ENCODE data around the gene SNTG2. TPM values are rescaled to one million over a fixed set of nuclear protein-coding genes. Genes with fewer than 3 reads are reported as not detected.

Gene SNTG2
- total RNA-seq, 2 experiments from 2014 or later: 2.9 to 3.5 TPM

DNA sequence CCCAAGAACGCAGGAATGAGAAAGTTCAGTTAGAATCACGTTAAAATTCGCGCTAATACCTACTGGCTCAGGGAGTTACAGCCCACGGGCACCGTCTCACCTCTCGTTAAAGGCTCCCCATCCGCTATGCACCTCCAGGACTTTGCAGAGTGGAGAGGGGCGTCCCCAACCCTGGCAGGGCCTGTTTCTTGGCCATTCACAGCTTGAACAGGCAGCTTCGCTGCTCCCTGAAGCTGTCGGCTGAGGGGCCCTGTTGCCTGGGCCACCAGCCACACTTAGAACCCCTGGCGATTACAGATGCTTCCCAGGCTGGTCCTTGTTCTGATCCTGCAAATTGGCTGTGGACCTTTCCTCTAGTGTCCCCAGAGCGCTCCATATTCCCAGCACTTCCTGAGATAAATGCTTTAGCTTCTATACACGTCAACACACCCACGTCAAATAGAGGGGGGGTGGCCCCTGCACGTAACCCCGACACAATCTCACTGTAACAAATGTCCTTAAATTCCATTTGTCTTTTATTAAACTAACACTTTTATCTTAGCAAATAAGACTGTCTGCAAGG is 16.8 kb upstream of the SNTG2 start:
- no peaks in the 10 kb centered on the region for H3K27me3 Mint-ChIP-seq
- no peak overlapping the region for H3K4me3 Mint-ChIP-seq
- DNase-seq (no peak), ATAC-seq (ENCODE audit: low read depth) (no peak)
- no peaks in the 10 kb centered on the region for H3K9me3 Mint-ChIP-seq
- no peaks in the 10 kb centered on the region for H3K4me1 Mint-ChIP-seq
- no peaks in the 10 kb centered on the region for H3K36me3 Mint-ChIP-seq
- H3K27ac Mint-ChIP-seq: no peak overlapping the region
- POLR2A ChIA-PET: no interaction called here

DNA sequence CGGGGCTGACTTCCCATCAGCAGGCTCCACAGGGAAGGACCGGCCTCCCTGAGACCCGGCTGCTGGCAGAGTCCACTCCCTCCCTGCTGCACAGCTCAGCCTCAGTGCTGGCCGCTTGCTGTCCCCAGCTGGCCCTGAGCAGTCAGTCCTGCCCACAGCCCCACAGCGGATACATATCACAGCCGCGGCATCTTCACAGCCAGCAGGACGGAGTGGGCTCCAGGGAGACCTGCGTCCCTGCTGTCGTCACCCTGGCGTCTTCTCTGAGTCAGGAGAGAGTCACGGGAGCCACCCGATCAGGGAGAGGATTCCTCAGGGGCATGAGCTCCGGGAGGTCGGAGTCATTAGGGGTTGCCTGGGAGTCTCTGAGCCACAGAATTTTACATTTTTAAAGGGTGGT is 13.1 kb upstream of the SNTG2 start:
- Mint-ChIP-seq H3K4me3 (no peak overlapping the region), H3K36me3 (no peaks in the 10 kb centered on the region), H3K27me3 (peaks cover 3% of the 10 kb centered on the region), H3K4me1 (no peaks in the 10 kb centered on the region), H3K9me3 (no peaks in the 10 kb centered on the region), H3K27ac (no peak overlapping the region)
- POLR2A ChIA-PET: no interaction called here
- ATAC-seq (ENCODE audit: low read depth) (no peak), DNase-seq (no peak)

DNA sequence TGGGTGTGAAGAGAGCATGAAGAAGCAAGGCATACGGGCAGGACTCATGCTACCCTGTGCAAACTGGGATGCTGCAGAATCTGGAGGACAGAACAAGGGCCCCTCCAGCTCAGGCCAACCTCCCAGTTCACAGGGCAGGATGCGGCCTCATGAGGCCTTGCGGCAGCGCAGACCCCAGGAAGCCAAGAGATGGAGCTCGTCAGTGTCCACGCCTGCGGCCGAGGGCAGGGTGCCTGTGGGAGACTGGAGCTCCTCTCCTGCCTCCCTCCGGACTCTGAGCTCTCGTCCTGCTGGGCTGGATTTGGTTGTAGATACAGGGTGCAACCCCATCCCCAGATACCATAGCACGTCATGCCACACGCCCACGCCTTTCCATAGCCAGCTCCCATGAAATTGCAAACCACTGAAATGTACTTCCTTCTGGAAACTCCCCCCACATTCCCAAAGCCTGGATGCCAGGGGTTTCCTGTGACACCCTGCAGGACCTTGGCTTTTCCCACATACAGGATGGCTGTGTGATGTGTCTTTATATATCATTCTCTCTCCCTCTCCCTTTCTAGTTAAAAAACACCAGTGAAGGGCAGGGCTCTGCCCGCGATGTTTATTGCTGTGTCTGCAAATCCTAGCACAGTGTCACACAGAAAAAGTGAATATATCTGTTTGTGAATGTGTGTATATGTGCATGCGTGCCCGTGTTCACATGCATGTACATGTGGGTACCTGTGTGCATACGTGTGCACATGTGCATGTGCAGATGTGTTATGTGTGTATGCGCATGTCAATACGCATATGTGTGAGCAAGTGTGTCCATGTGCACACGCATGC is 12.3 kb upstream of the SNTG2 start:
- POLR2A ChIA-PET: no interaction called here
- H3K27me3 Mint-ChIP-seq: peaks cover 3% of the 10 kb centered on the region
- no peaks in the 10 kb centered on the region for H3K4me1 Mint-ChIP-seq
- H3K27ac Mint-ChIP-seq: no peak overlapping the region
- no peaks in the 10 kb centered on the region for H3K9me3 Mint-ChIP-seq
- H3K36me3 Mint-ChIP-seq: no peaks in the 10 kb centered on the region
- DNase-seq (no peak), ATAC-seq (ENCODE audit: low read depth) (no peak)
- no peak overlapping the region for H3K4me3 Mint-ChIP-seq

- ATAC-seq (ENCODE audit: low read depth) (no peak), DNase-seq (no peak)
- Mint-ChIP-seq H3K9me3 (peaks cover 4% of the 10 kb centered on the region), H3K4me3 (no peak overlapping the region), H3K27me3 (peaks cover 3% of the 10 kb centered on the region), H3K4me1 (peaks cover 4% of the 10 kb centered on the region), H3K36me3 (peaks cover 5% of the 10 kb centered on the region), H3K27ac (no peak overlapping the region)
- POLR2A ChIA-PET: no interaction called here
These were observed 10.6 kb upstream of the SNTG2 start for GRCh38 chr2:939936-940601.

GRCh38 chr2:941871-942270 is 8.8 kb upstream of the SNTG2 start:
- Mint-ChIP-seq H3K4me1 (peaks cover 19% of the 10 kb centered on the region), H3K27ac (no peak overlapping the region), H3K36me3 (peaks cover 8% of the 10 kb centered on the region), H3K27me3 (peaks cover 3% of the 10 kb centered on the region), H3K9me3 (peaks cover 4% of the 10 kb centered on the region), H3K4me3 (no peak overlapping the region)
- POLR2A ChIA-PET: no interaction called here
- no peak for ATAC-seq (ENCODE audit: low read depth)
- DNase-seq: no peak

DNA sequence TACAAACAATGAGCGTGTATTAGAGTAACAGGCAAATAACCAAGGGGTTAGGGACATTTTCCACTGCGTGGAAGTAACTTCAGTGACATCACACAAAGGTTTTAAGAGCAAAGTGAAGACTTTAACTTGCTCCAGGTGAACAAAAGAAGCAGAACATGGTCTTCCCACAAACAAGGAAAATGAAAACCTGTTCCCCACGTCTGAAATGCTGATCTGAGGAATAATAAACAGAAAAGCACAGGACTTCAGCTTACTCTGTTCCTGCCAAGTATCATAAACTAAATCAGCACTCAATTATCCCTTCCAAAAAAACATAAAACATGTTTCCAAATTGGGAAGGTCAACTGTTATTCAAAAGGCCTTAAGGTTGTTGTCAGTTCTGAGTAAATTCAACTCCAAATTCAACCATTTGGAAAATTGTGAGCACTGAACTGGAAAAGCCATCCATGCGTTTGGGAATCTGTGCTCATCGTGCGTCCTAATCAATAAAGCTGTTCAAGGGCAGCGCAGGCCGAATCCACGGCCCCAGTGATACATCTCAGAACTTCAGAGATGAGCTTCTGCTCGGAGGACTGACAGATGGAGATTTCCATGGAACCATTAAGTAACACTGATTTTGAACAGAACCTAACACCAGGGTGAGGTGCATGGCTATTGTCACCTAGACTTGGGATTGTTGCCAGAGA is 7.7 kb upstream of the SNTG2 start:
- Mint-ChIP-seq H3K9me3 (peaks cover 4% of the 10 kb centered on the region), H3K27me3 (peaks cover 3% of the 10 kb centered on the region), H3K4me1 (peaks cover 23% of the 10 kb centered on the region), H3K27ac (no peak overlapping the region), H3K4me3 (no peak overlapping the region), H3K36me3 (peaks cover 8% of the 10 kb centered on the region)
- POLR2A ChIA-PET: no interaction called here
- DNase-seq: no peak
- ATAC-seq (ENCODE audit: low read depth): no peak

DNA sequence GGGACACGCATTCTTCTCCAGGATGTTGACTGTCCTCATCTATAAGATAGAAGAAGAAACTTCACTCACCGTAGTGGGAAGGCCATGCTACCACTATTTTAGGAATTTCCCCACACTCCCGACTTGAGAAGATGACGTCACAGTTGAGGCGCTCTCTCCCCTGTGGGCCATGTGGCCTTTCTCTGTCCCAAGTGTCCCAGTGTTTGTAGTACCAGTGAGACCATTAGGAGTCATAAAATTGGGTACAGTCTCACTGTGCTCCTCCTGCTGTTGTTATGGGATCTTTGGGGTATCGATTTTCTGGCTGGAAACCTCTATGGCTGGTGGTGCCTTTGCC is 7.2 kb upstream of the SNTG2 start:
- no peak for ATAC-seq (ENCODE audit: low read depth)
- POLR2A ChIA-PET: no interaction called here

DNA sequence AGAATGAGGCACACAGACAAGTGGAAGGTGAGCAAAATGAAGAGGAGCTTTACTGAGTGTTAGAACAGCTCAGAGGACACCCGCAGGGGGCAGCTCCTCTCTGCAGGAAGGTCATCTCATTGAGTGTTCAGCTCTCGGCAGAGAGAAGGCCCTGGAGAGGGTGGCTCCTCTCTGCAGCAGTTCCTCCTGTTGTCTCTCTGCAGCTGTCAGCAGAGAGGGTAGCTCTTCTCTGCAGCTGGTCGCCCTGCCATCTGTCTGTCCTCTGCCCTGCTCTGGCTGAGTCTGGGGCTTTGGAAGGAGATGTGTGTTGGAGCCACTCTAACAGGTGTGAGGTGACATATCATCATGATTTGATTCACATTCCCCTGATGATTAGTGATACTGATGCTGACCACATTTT is 6.8 kb upstream of the SNTG2 start:
- Mint-ChIP-seq H3K27ac (no peak overlapping the region), H3K36me3 (peaks cover 8% of the 10 kb centered on the region), H3K27me3 (peaks cover 3% of the 10 kb centered on the region), H3K4me3 (no peak overlapping the region), H3K9me3 (peaks cover 4% of the 10 kb centered on the region), H3K4me1 (peaks cover 23% of the 10 kb centered on the region)
- DNase-seq: no peak
- ATAC-seq (ENCODE audit: low read depth): no peak
- POLR2A ChIA-PET: no interaction called here

More for the DNA sequence above, 7.2 kb upstream of the SNTG2 start:
- Mint-ChIP-seq H3K4me1 (peaks cover 23% of the 10 kb centered on the region), H3K4me3 (no peak overlapping the region), H3K36me3 (peaks cover 8% of the 10 kb centered on the region), H3K27me3 (peaks cover 3% of the 10 kb centered on the region), H3K27ac (no peak overlapping the region), H3K9me3 (peaks cover 4% of the 10 kb centered on the region)
- DNase-seq: no peak

DNA sequence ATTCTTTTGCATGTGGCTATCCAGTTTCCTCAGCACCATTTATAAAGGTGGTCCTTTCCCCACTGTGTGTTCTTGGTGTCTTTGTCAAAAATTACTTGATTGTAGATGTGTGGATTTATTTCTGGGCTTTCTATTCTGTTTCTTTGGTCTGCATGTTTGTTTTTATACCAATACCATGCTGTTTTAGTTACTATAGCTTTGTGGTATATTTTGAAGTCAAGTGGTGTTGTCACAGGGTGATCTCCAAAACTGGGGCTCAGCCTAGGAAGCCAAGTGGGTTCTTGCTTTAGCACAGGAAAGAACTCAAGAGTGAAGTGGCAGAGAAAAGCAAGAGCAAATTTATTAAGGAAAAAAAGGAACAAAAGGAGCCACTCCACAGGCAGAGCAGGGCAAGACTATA is 6.0 kb upstream of the SNTG2 start:
- Mint-ChIP-seq H3K4me1 (peaks cover 28% of the 10 kb centered on the region), H3K36me3 (peaks cover 8% of the 10 kb centered on the region), H3K4me3 (peak overlapping the region; percentile 12), H3K9me3 (peaks cover 4% of the 10 kb centered on the region), H3K27me3 (no peaks in the 10 kb centered on the region), H3K27ac (peak overlapping the region; percentile 40)
- ATAC-seq (ENCODE audit: low read depth): no peak
- no peak for DNase-seq
- POLR2A ChIA-PET: interaction anchor here (0.9 kb wide), 1 partner anchor 41 kb away, joined by 3 read pairs; no protein-coding TSS in a partner anchor

GRCh38 chr2:945104-945503 is 5.5 kb upstream of the SNTG2 start:
- no peak overlapping the region for H3K27ac Mint-ChIP-seq
- H3K27me3 Mint-ChIP-seq: no peaks in the 10 kb centered on the region
- POLR2A ChIA-PET: interaction anchor here (0.9 kb wide), 1 partner anchor 40 kb away, joined by 3 read pairs; no protein-coding TSS in a partner anchor
- H3K4me3 Mint-ChIP-seq: peak overlapping the region; percentile 54
- H3K4me1 Mint-ChIP-seq: peaks cover 29% of the 10 kb centered on the region
- H3K36me3 Mint-ChIP-seq: peaks cover 8% of the 10 kb centered on the region
- DNase-seq (no peak), ATAC-seq (ENCODE audit: low read depth) (no peak)
- peaks cover 4% of the 10 kb centered on the region for H3K9me3 Mint-ChIP-seq

DNA sequence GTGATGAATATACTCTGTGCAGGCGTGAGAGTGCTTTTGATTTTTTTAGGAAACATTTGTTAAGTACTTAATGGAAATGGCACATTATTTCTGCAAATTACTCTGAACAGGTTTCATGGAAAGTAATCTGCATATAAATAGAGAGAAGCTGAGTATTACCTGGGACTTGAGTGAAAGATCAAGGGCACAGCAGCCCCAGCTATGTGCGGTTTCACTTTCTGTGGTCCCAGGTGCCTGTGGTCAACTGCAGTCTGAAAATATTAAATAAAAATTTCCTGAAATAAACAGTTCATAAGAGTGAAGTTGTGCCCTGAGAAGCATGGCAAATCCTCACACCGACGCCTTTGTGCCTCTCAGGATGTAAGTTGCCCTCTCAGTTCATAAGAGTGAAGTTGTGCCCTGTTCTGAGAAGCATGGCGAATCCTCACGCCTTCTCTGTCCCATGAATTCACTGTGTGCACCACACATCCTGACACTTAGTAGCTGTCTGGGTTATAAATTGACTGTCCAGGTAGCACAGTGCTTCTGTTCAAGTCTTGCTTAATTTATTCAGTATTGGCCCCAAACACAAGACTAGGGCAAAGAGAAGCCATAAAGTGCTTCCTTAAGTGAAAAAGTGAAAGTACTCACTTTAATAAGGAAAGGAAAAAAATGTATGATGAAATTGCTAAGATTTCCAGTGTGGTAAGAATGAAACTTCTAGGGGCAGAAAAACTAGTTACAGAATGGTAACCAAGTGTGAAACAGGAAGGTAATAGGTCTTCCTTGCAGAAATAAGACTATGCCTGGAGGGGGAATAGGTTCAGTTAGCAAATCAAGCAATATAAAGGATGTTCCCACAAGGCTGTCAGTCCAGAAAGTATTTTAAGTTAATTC is 4.3 kb upstream of the SNTG2 start:
- Mint-ChIP-seq H3K36me3 (peaks cover 8% of the 10 kb centered on the region), H3K27ac (peak overlapping the region; percentile 87), H3K27me3 (no peaks in the 10 kb centered on the region), H3K4me3 (peak overlapping the region; percentile 54), H3K4me1 (peaks cover 29% of the 10 kb centered on the region), H3K9me3 (peaks cover 4% of the 10 kb centered on the region)
- POLR2A ChIA-PET: interaction anchor here (1.6 kb wide), 1 partner anchor 28 kb away, joined by 10 read pairs; no protein-coding TSS in a partner anchor
- ATAC-seq (ENCODE audit: low read depth) (peak; percentile 40), DNase-seq (no peak)

- Mint-ChIP-seq H3K9me3 (no peaks in the 10 kb centered on the region), H3K27me3 (peaks cover 16% of the 10 kb centered on the region), H3K4me3 (peak overlapping the region; percentile 87), H3K4me1 (peaks cover 38% of the 10 kb centered on the region), H3K36me3 (peaks cover 4% of the 10 kb centered on the region), H3K27ac (peak overlapping the region; percentile 81)
- POLR2A ChIA-PET: interaction anchor here (0.8 to 3.0 kb wide), 3 partner anchors 13 to 26 kb away, joined by 3 to 31 read pairs (median 4); no protein-coding TSS in a partner anchor
- DNase-seq (no peak), ATAC-seq (ENCODE audit: low read depth) (no peak)
These were observed 1.1 kb upstream of the SNTG2 start for GRCh38 chr2:949384-950079.
